GM23248 (cell line): ENCODE data around the gene GALT. TPM values are rescaled to one million over a fixed set of nuclear protein-coding genes. Genes with fewer than 3 reads are reported as not detected.
A peak's percentile ranks its signal among the peaks of the same experiment; 100 is the strongest.

Experiments used
- DNase-seq: peaks from one replicate; pipeline ENCODE4 v3.0.0-alpha.2; 2015
- H2AFZ ChIP-seq: fragments of 200-600 bp; sonication (generic); 2 replicates; pipeline ENCODE4 v1.6.1; 2016; ENCODE audit warnings: antibody characterized with exemption
- H3F3A ChIP-seq: fragments of 200-600 bp; sonication (generic); 2 replicates; pipeline ENCODE4 v1.6.1; 2016; ENCODE audit warnings: mild to moderate bottlenecking, antibody characterized with exemption, mixed run types; ENCODE audit not compliant: insufficient read depth
- H3K27ac ChIP-seq: fragments of 200-600 bp; sonication (generic); 2 replicates; pipeline ENCODE4 v1.5.1; 2016; ENCODE audit warnings: mild to moderate bottlenecking
- H3K27me3 ChIP-seq: fragments of 200-600 bp; sonication (generic); replicated peaks from 2 replicates; pipeline ENCODE4 v1.6.1; 2016; ENCODE audit warnings: mild to moderate bottlenecking; ENCODE audit not compliant: insufficient read depth
- H3K36me3 ChIP-seq: fragments of 200-600 bp; sonication (generic); 2 replicates; pipeline ENCODE4 v1.6.1; 2016; ENCODE audit warnings: low read depth, mild to moderate bottlenecking
- H3K4me1 ChIP-seq: fragments of 200-600 bp; sonication (generic); 2 replicates; pipeline ENCODE4 v1.6.1; 2016; ENCODE audit warnings: mild to moderate bottlenecking; ENCODE audit not compliant: insufficient read depth
- H3K4me2 ChIP-seq: fragments of 200-600 bp; sonication (generic); one replicate; pipeline ENCODE4 v1.6.1; 2016; ENCODE audit warnings: mild to moderate bottlenecking; ENCODE audit not compliant: unreplicated experiment
- H3K4me3 ChIP-seq: fragments of 200-600 bp; sonication (generic); 2 replicates; pipeline ENCODE4 v1.5.1; 2016; ENCODE audit warnings: mild to moderate bottlenecking
- H3K79me2 ChIP-seq: fragments of 200-600 bp; sonication (generic); 2 replicates; pipeline ENCODE4 v1.6.1; 2016; ENCODE audit warnings: mild to moderate bottlenecking; ENCODE audit not compliant: insufficient read depth
- H3K9ac ChIP-seq: fragments of 200-600 bp; sonication (generic); 2 replicates; pipeline ENCODE4 v1.6.1; 2016; ENCODE audit warnings: mild to moderate bottlenecking
- H3K9me2 ChIP-seq: fragments of 200-600 bp; sonication (generic); 2 replicates; pipeline ENCODE4 v1.6.1; 2016; ENCODE audit warnings: mixed run types, mild to moderate bottlenecking, moderate library complexity; ENCODE audit not compliant: insufficient read depth
- H3K9me3 ChIP-seq: fragments of 200-600 bp; sonication (generic); one replicate; pipeline ENCODE4 v1.6.1; 2017; ENCODE audit warnings: low read depth
- H4K20me1 ChIP-seq: fragments of 200-600 bp; sonication (generic); 2 replicates; pipeline ENCODE4 v1.6.0; 2016; ENCODE audit not compliant: insufficient read depth
- EZH2 ChIP-seq: fragments of 200-600 bp; sonication (generic); IDR thresholded peaks from 2 replicates; pipeline ENCODE4 v1.6.1; 2018; ENCODE audit warnings: antibody characterized with exemption, mild to moderate bottlenecking; ENCODE audit not compliant: insufficient read depth, poor library complexity, severe bottlenecking
- EZH2phosphoT487 ChIP-seq: fragments of 200-600 bp; sonication (generic); IDR thresholded peaks from 2 replicates; pipeline ENCODE4 v1.6.1; 2018; ENCODE audit warnings: antibody characterized with exemption, moderate library complexity, mild to moderate bottlenecking, low read depth; ENCODE audit not compliant: insufficient read depth
- WGBS, 2 experiments: methylation state at CpG; one replicate each; pipeline ENCODE4 v1.1.6; 2015 to 2017; ENCODE audit warnings: low lambda C conversion rate in 2 of 2, low coverage in 1 of 2; ENCODE audit errors: missing lambda C conversion rate in 2 of 2; 5-methylcytosine and 5-hydroxymethylcytosine counted together
- in situ Hi-C: fragments of 300-500 bp; cut with MboI; formaldehyde crosslinking; loops from 2 replicates; pipeline ENCODE4 v1.15.0; 2020
- polyA plus RNA-seq: library from polyadenylated mRNA; unstranded; fragments of >200 nt; fragmentation: Nextera tagmentation; extraction: Ambion mirVana; gene quantifications from 2 replicates; pipeline ENCODE4 v1.2.1, GENCODE V29; 2016
- total RNA-seq: library from RNA; depleted of rRNA; stranded (reverse); fragments of >200 nt; shearing (Covaris generic); gene quantifications from 2 replicates; pipeline ENCODE4 v1.2.3, GENCODE V29; 2014

GALT gene
- total and polyA plus RNA-seq, 2 experiments from 2014 or later = 25.5 to 29.1 TPM

DNA sequence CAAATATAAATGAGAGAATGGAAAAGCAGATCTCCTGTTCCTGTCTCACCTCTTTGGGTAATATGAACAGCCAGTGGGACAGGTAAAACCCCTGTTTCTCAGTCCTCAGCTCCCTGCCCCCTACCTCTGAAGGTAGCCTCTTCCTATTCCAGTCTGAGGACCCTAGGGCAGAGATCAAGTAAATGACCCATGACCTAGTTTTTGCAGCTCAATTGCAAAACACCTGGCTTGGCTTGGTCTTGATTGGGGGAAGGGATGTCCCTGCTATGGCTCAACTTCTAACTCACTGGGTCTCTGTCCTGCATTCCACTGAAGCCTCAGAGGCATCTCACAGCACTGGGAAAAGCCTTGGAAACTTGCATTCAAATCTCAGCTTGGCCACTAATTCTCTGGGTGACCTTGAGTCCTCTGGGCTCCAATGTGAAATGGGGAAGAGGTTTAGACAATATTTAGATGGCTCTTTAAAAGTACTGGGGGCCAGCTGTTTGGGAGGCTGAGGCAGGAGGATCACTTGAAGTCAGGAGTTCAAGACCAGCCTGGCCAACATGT, 1.6 kb upstream of the GALT start:
- DNase-seq = no peak
- H3K27ac ChIP-seq = no peak overlapping the region
- peaks cover 15% of the 10 kb centered on the region for H3K79me2 ChIP-seq
- H4K20me1 ChIP-seq = no peaks in the 10 kb centered on the region
- H3K36me3 ChIP-seq = no peaks in the 10 kb centered on the region
- H3K27me3 ChIP-seq = no peaks in the 10 kb centered on the region
- no peaks in the 10 kb centered on the region for H3K9me2 ChIP-seq
- H3K9me3 ChIP-seq = no peaks in the 10 kb centered on the region
- no peak overlapping the region for H2AFZ ChIP-seq
- peaks cover 12% of the 10 kb centered on the region for H3K4me1 ChIP-seq
- H3F3A ChIP-seq = 0 out of 2 replicates have a peak, but pooled peaks cover 4% of the 10 kb centered on the region
- H3K4me2 ChIP-seq = no peak overlapping the region
- TF ChIP-seq EZH2 (no peak), EZH2phosphoT487 (no peak)
- in situ Hi-C loops = no loop called here
- no peak overlapping the region for H3K9ac ChIP-seq
- no peak overlapping the region for H3K4me3 ChIP-seq

DNA sequence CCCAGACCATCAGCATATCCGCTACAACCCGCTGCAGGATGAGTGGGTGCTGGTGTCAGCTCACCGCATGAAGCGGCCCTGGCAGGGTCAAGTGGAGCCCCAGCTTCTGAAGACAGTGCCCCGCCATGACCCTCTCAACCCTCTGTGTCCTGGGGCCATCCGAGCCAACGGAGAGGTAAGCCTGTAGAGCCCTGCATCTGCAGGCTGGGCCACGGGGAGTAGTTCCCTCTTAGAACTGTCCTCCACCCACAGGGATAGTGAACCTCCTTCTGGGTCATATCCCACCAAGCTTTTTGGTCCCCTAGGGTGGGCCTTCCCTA, 569 bp downstream of the GALT start:
- Histone ChIP-seq H3K4me1 (peaks cover 20% of the 10 kb centered on the region), H3K9me3 (no peaks in the 10 kb centered on the region), H3K27ac (peak overlapping the region; percentile 74), H3K27me3 (no peaks in the 10 kb centered on the region), H3K4me3 (peak overlapping the region; percentile 78), H3K9ac (peak overlapping the region; percentile 85), H3F3A (peaks cover 13% of the 10 kb centered on the region; the same call in 1 of the 2 replicates), H4K20me1 (no peaks in the 10 kb centered on the region), H3K4me2 (peak overlapping the region; percentile 80), H3K36me3 (no peaks in the 10 kb centered on the region), H3K79me2 (peaks cover 15% of the 10 kb centered on the region), H3K9me2 (no peaks in the 10 kb centered on the region), H2AFZ (peak overlapping the region; percentile 95)
- WGBS, 2 experiments = 0 to 2% methylated on average over 7 to 8 of the region's 8 CpGs
- no peak for DNase-seq
- in situ Hi-C loops = no loop called here
- TF ChIP-seq EZH2 (no peak), EZH2phosphoT487 (no peak)

DNA sequence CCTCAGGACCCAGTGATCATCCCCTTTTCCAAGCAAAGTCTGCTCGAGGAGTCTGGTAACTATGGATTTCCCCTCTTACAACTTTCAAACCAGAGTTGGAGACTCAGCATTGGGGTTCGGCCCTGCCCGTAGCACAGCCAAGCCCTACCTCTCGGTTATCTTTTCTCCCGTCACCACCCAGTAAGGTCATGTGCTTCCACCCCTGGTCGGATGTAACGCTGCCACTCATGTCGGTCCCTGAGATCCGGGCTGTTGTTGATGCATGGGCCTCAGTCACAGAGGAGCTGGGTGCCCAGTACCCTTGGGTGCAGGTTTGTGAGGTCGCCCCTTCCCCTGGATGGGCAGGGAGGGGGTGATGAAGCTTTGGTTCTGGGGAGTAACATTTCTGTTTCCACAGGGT, 1.2 kb downstream of the GALT start:
- H3K79me2 ChIP-seq = peaks cover 15% of the 10 kb centered on the region
- H3K4me2 ChIP-seq = peak overlapping the region; percentile 80
- H3K9me3 ChIP-seq = no peaks in the 10 kb centered on the region
- H3K9ac ChIP-seq = peak overlapping the region; percentile 85
- H3K27ac ChIP-seq = no peak overlapping the region
- H4K20me1 ChIP-seq = no peaks in the 10 kb centered on the region
- peak overlapping the region; percentile 78 for H3K4me3 ChIP-seq
- H3F3A ChIP-seq = peaks cover 18% of the 10 kb centered on the region; the same call in 1 of the 2 replicates
- no peaks in the 10 kb centered on the region for H3K9me2 ChIP-seq
- in situ Hi-C loops = no loop called here
- TF ChIP-seq EZH2phosphoT487 = no peak
- no peak for TF ChIP-seq EZH2
- peaks cover 26% of the 10 kb centered on the region for H3K4me1 ChIP-seq
- no peaks in the 10 kb centered on the region for H3K36me3 ChIP-seq
- DNase-seq = no peak
- H3K27me3 ChIP-seq = no peaks in the 10 kb centered on the region
- no peak overlapping the region; the same call in 1 of the 2 replicates for H2AFZ ChIP-seq
- WGBS, 2 experiments = 41 to 48% methylated on average over 10 of the region's 10 CpGs

DNA sequence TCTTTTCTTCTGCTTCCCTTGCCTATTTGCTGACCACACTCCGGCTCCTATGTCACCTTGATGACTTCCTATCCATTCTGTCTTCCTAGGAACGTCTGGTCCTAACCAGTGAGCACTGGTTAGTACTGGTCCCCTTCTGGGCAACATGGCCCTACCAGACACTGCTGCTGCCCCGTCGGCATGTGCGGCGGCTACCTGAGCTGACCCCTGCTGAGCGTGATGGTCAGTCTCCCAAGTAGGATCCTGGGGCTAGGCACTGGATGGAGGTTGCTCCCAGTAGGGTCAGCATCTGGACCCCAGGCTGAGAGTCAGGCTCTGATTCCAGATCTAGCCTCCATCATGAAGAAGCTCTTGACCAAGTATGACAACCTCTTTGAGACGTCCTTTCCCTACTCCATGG, 2.2 kb downstream of the GALT start:
- peaks cover 22% of the 10 kb centered on the region; the same call in 1 of the 2 replicates for H3F3A ChIP-seq
- 91 to 94% methylated on average over 8 of the region's 8 CpGs for WGBS, 2 experiments

More for the DNA sequence above, 2.2 kb downstream of the GALT start:
- Histone ChIP-seq H3K9me2 (no peaks in the 10 kb centered on the region), H3K36me3 (no peaks in the 10 kb centered on the region), H2AFZ (no peak overlapping the region), H3K4me1 (peaks cover 36% of the 10 kb centered on the region), H3K4me3 (no peak overlapping the region), H3K4me2 (no peak overlapping the region), H3K9me3 (no peaks in the 10 kb centered on the region), H3K27ac (no peak overlapping the region), H3K9ac (no peak overlapping the region), H3K27me3 (no peaks in the 10 kb centered on the region), H4K20me1 (no peaks in the 10 kb centered on the region), H3K79me2 (peaks cover 15% of the 10 kb centered on the region)
- in situ Hi-C loops = no loop called here
- TF ChIP-seq EZH2phosphoT487 (no peak), EZH2 (no peak)
- no peak for DNase-seq
